K562 (cell line): ENCODE data around the gene ATP6V0D1. TPM values are rescaled to one million over a fixed set of nuclear protein-coding genes. Genes with fewer than 3 reads are reported as not detected.

Experiments
- ATAC-seq: fragments of 200-7000 bp; cut with Tn5 transposase; 3 replicates; pipeline ENCODE4 v1.9.1; 2020; ENCODE audit warnings: moderate library complexity
- BruUV-seq: library from RNA; stranded (reverse); fragments of 400-500 nt; replicated peaks from 2 replicates; lab custom pipeline; 2021; lab: Mats Ljungman, UMichigan
- CTCF ChIA-PET: fragments of 300-600 bp; formaldehyde crosslinking; extraction: SDS; loops from one replicate; lab custom pipeline; 2021; ENCODE audit warnings: low intra/inter-chr PET ratio; lab: Yijun Ruan, JAX
- POLR2A ChIA-PET: fragments of 300-600, 350-650 bp; sonication (Branson Sonifier 250); formaldehyde crosslinking; extraction: SDS; loops from one replicate; lab custom pipeline; 2021; ENCODE audit warnings: antibody characterized with exemption, inconsistent platforms; lab: Yijun Ruan, JAX
- DNase-seq, 4 experiments: peaks; one replicate each; pipeline versions ENCODE4 v3.0.0 to v3.0.0-alpha.2; 2011 to 2018; ENCODE audit warnings: low spot score in 3 of 4, mixed read lengths in 3 of 4; ENCODE audit errors: extremely low read depth in 1 of 4
- FAIRE-seq: peaks from 2 replicates; lab custom pipeline; 2011; peaks lifted over from hg19 to GRCh38; lab: Jason Lieb, UNC
- H2AFZ ChIP-seq: 2 replicates; pipeline ENCODE4 v1.6.0; 2011; ENCODE audit warnings: low read depth, low read length, control low read depth, inconsistent platforms
- H3K27ac ChIP-seq: fragments of 200-600 bp; 3 replicates; pipeline ENCODE4 v1.8.0; 2011; ENCODE audit warnings: low read depth, mild to moderate bottlenecking, control low read depth, inconsistent platforms, low read length, moderate library complexity, mixed read lengths; ENCODE audit errors: extremely low read depth
- H3K27me3 ChIP-seq, 2 experiments: fragments of 300-600 bp in 1 of 2; 2 replicates in 1 of 2; 3 replicates in 1 of 2; pipeline versions ENCODE4 v1.6.0 to v1.8.0; 2011; ENCODE audit warnings: inconsistent platforms in 2 of 2, low read length in 2 of 2, mild to moderate bottlenecking in 1 of 2, mixed read lengths in 1 of 2, moderate library complexity in 1 of 2; ENCODE audit not compliant: control insufficient read depth in 2 of 2, insufficient read depth in 2 of 2
- H3K36me3 ChIP-seq: fragments of 300-600 bp; 3 replicates; pipeline ENCODE4 v1.8.0; 2011; ENCODE audit warnings: mild to moderate bottlenecking, low read length, inconsistent platforms; ENCODE audit not compliant: control insufficient read depth, insufficient read depth
- H3K4me1 ChIP-seq, 2 experiments: fragments of 200-600 bp in 1 of 2; replicated peaks in 1 of 2; 2 replicates in 1 of 2; 3 replicates in 1 of 2; pipeline versions ENCODE4 v1.5.1 to v1.8.0; 2011; ENCODE audit warnings: inconsistent platforms in 2 of 2, low read length in 2 of 2, mild to moderate bottlenecking in 1 of 2, mixed read lengths in 1 of 2, moderate library complexity in 1 of 2; ENCODE audit not compliant: control insufficient read depth in 2 of 2, insufficient read depth in 2 of 2
- H3K4me2 ChIP-seq: 2 replicates; pipeline ENCODE4 v1.6.1; 2011; ENCODE audit warnings: low read length, control low read depth, inconsistent platforms, mixed read lengths; ENCODE audit not compliant: insufficient read depth
- H3K4me3 ChIP-seq: fragments of 200-600 bp; sonication (generic), shearing (Covaris generic); 2 replicates; pipeline ENCODE4 v1.5.1; 2016; ENCODE audit warnings: control low read depth, inconsistent platforms
- H3K79me2 ChIP-seq: fragments of 200-600 bp; 3 replicates; pipeline ENCODE4 v1.8.0; 2011; ENCODE audit warnings: low read length, inconsistent platforms; ENCODE audit not compliant: control insufficient read depth, insufficient read depth
- H3K9ac ChIP-seq, 2 experiments: 2 replicates each; pipeline versions ENCODE4 v1.6.0 to v1.6.1; 2011; ENCODE audit warnings: low read depth in 2 of 2, low read length in 2 of 2, control low read depth in 1 of 2, inconsistent platforms in 1 of 2, mild to moderate bottlenecking in 1 of 2, mixed read lengths in 1 of 2; ENCODE audit not compliant: insufficient read depth in 1 of 2
- H3K9me1 ChIP-seq: one replicate; pipeline ENCODE4 v1.6.0; 2011; ENCODE audit warnings: inconsistent platforms, mild to moderate bottlenecking, low read length, moderate library complexity; ENCODE audit not compliant: control insufficient read depth, insufficient read depth
- H3K9me3 ChIP-seq: replicated peaks from 2 replicates; pipeline ENCODE4 v1.5.1; 2011; ENCODE audit warnings: low read depth, low read length, inconsistent platforms; ENCODE audit not compliant: control insufficient read depth, insufficient read depth
- H4K20me1 ChIP-seq: replicated peaks from 2 replicates; pipeline ENCODE4 v1.6.1; 2011; ENCODE audit warnings: low read length, inconsistent platforms, mixed read lengths; ENCODE audit not compliant: control insufficient read depth, insufficient read depth
- HDAC1 ChIP-seq, 2 experiments: fragments of 450-650 bp; IDR thresholded peaks; 2 replicates each; pipeline ENCODE4 v1.6.1; 2016 to 2017; ENCODE audit warnings: inconsistent platforms in 1 of 2, mild to moderate bottlenecking in 1 of 2, moderate library complexity in 1 of 2
- JUNB ChIP-seq: fragments of 450-650 bp; formaldehyde crosslinking; conservative IDR thresholded peaks from 2 replicates; pipeline ENCODE4 v1.4.0; 2020; ENCODE audit warnings: mild to moderate bottlenecking
- LARP7 ChIP-seq: fragments of 450-650 bp; IDR thresholded peaks from 2 replicates; pipeline ENCODE4 v1.6.1; 2016
- NFRKB ChIP-seq: fragments of 450-650 bp; IDR thresholded peaks from 2 replicates; pipeline ENCODE4 v1.6.1; 2016; ENCODE audit warnings: low read depth
- PHF21A ChIP-seq: fragments of 450-650 bp; IDR thresholded peaks from 2 replicates; pipeline ENCODE4 v1.6.1; 2017; ENCODE audit warnings: low read depth, borderline replicate concordance
- PML ChIP-seq: IDR thresholded peaks from 2 replicates; pipeline ENCODE4 v1.6.1; 2012; ENCODE audit warnings: low read length, inconsistent platforms
- STAT5B ChIP-seq: fragments of 250-450 bp; sonication (Bioruptor Pico); IDR thresholded peaks from 2 replicates; pipeline ENCODE4 v1.8.0; 2021; ENCODE audit warnings: mild to moderate bottlenecking, inconsistent platforms
- ZNF324 ChIP-seq: fragments of 250-450 bp; sonication (Bioruptor Pico); IDR thresholded peaks from 2 replicates; pipeline ENCODE4 v1.4.0; 2020; ENCODE audit warnings: mild to moderate bottlenecking
- WGBS: fragments of 100-300 bp; shearing (Covaris generic); methylation state at CpG from one replicate; pipeline ENCODE4 v1.1.6; 2016; ENCODE audit warnings: low coverage, mixed read lengths; ENCODE audit not compliant: insufficient coverage; ENCODE audit errors: missing lambda C conversion rate; 5-methylcytosine and 5-hydroxymethylcytosine counted together
- in situ Hi-C: fragments of 300-500 bp; cut with MboI; formaldehyde crosslinking; loops from 4 replicates; pipeline ENCODE4 v1.15.0; 2018; ENCODE audit warnings: inconsistent platforms, mixed read lengths
- intact Hi-C: fragments of 100-400 bp; cut with micrococcal nuclease; formaldehyde crosslinking; loops from 2 replicates; pipeline ENCODE4 v1.14.2; 2022
- polyA plus RNA-seq, 8 experiments: library from polyadenylated mRNA; depleted of rRNA in 4 of 8; stranded (reverse) in 5 of 8; unstranded in 3 of 8; fragments of >200 nt; fragmentation: Nextera tagmentation in 2 of 8; fragmentation: Illumina TruSeq in 1 of 8; extraction: Ambion mirVana in 2 of 8; extraction: Trizol in 1 of 8; gene quantifications; 2 replicates each; pipeline versions ENCODE4 v1.2.1 to v1.2.3, GENCODE V29; 2011 to 2014; ENCODE audit warnings: inconsistent platforms in 1 of 8, missing spikeins in 1 of 8
- total RNA-seq, 7 experiments: library from RNA; depleted of rRNA in 6 of 7; stranded (reverse); fragments of >200 nt in 6 of 7; fragmentation: Illumina TruSeq in 2 of 7; extraction: Trizol in 2 of 7; gene quantifications; 2 replicates each; pipeline versions ENCODE4 v1.2.1 to v1.2.3, GENCODE V29; 2011 to 2021; ENCODE audit warnings: low replicate concordance in 1 of 7
- TF ChIP-seq, protein P1 (sequence below): fragments of 250-450 bp; sonication (Bioruptor Pico); IDR thresholded peaks from 2 replicates; pipeline ENCODE4 v1.4.0; 2020; ENCODE audit warnings: mild to moderate bottlenecking, moderate library complexity

Gene ATP6V0D1
- total and polyA plus RNA-seq, 9 of the 15 experiments (the other 6 are each of a cell fraction or from before 2014, with no cell fraction given): 23.2 to 69.7 (median 45.6) TPM

GRCh38 chr16:67448580-67448979 lies 32.4 kb downstream of the ATP6V0D1 start:
- WGBS: 96% methylated on average over 5 of the region's 5 CpGs
- ChIA-PET POLR2A (interaction anchor here (0.6 kb wide), 1 partner anchor 184 kb away, joined by 3 read pairs; no protein-coding TSS in a partner anchor), CTCF (no interaction called here)
- H3K9ac ChIP-seq: 0 out of 4 replicates have a peak overlapping the region, but pooled peaks of 1 of the 2 experiments have one; percentile 48
- H3K4me2 ChIP-seq: no peak overlapping the region
- peaks cover 2% of the 10 kb centered on the region for H3K9me1 ChIP-seq
- no peak overlapping the region for H3K27ac ChIP-seq
- FAIRE-seq (no peak), ATAC-seq (no peak), DNase-seq (no peak)
- no peak overlapping the region for H2AFZ ChIP-seq
- no peaks in the 10 kb centered on the region for H3K27me3 ChIP-seq
- H3K4me1 ChIP-seq: peaks cover 0 to 32% of the 10 kb centered on the region in 2 experiments; a peak in 2 of 5 replicates
- TF ChIP-seq PML: no peak
- no peak for TF ChIP-seq ZNF324 (CRISPR knock-in tag)
- no peak for TF ChIP-seq HDAC1 (IDR thresholded peaks at IDR 0.05)
- no peak for TF ChIP-seq STAT5B (CRISPR knock-in tag)
- TF ChIP-seq NFRKB: no peak
- TF ChIP-seq LARP7: no peak
- TF ChIP-seq PHF21A: no peak
- TF ChIP-seq, protein P1, sequence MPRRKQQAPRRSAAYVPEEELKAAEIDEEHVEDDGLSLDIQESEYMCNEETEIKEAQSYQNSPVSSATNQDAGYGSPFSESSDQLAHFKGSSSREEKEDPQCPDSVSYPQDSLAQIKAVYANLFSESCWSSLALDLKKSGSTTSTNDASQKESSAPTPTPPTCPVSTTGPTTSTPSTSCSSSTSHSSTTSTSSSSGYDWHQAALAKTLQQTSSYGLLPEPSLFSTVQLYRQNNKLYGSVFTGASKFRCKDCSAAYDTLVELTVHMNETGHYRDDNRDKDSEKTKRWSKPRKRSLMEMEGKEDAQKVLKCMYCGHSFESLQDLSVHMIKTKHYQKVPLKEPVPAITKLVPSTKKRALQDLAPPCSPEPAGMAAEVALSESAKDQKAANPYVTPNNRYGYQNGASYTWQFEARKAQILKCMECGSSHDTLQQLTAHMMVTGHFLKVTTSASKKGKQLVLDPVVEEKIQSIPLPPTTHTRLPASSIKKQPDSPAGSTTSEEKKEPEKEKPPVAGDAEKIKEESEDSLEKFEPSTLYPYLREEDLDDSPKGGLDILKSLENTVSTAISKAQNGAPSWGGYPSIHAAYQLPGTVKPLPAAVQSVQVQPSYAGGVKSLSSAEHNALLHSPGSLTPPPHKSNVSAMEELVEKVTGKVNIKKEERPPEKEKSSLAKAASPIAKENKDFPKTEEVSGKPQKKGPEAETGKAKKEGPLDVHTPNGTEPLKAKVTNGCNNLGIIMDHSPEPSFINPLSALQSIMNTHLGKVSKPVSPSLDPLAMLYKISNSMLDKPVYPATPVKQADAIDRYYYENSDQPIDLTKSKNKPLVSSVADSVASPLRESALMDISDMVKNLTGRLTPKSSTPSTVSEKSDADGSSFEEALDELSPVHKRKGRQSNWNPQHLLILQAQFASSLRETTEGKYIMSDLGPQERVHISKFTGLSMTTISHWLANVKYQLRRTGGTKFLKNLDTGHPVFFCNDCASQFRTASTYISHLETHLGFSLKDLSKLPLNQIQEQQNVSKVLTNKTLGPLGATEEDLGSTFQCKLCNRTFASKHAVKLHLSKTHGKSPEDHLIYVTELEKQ (CRISPR knock-in tag): no peak
- no peak for TF ChIP-seq JUNB
- H3K9me3 ChIP-seq: no peaks in the 10 kb centered on the region
- in situ Hi-C loops (no loop called here), intact Hi-C loops (no loop called here)
- peaks cover 22% of the 10 kb centered on the region for H4K20me1 ChIP-seq
- no peaks in the 10 kb centered on the region for H3K79me2 ChIP-seq
- no TSS peak for BruUV-seq
- H3K36me3 ChIP-seq: peaks cover 80% of the 10 kb centered on the region; the same call in 2 of the 3 replicates
- H3K4me3 ChIP-seq: no peak overlapping the region
